Measurements from ENCODE around the gene CD300E.

GRCh38 chr17:74647871-74648672 lies 24.5 kb upstream of the CD300E start:
- TF ChIP-seq ZFP30 (CRISPR knock-in tag; IDR thresholded peaks at IDR 0.05): no peak
- TF ChIP-seq SNAI2 (CRISPR knock-in tag; IDR thresholded peaks at IDR 0.05): no peak
- no peak for TF ChIP-seq CSDC2 (CRISPR knock-in tag; IDR thresholded peaks at IDR 0.05)
- TF ChIP-seq, protein P1, sequence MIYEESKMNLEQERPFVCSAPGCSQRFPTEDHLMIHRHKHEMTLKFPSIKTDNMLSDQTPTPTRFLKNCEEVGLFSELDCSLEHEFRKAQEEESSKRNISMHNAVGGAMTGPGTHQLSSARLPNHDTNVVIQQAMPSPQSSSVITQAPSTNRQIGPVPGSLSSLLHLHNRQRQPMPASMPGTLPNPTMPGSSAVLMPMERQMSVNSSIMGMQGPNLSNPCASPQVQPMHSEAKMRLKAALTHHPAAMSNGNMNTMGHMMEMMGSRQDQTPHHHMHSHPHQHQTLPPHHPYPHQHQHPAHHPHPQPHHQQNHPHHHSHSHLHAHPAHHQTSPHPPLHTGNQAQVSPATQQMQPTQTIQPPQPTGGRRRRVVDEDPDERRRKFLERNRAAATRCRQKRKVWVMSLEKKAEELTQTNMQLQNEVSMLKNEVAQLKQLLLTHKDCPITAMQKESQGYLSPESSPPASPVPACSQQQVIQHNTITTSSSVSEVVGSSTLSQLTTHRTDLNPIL (CRISPR knock-in tag; IDR thresholded peaks at IDR 0.05; ENCODE audit: low read depth): no peak
- TF ChIP-seq PATZ1 (CRISPR knock-in tag; IDR thresholded peaks at IDR 0.05; ENCODE audit: borderline replicate concordance): no peak
- TF ChIP-seq GLIS3 (CRISPR knock-in tag; IDR thresholded peaks at IDR 0.05): no peak
- TF ChIP-seq BACH2 (CRISPR knock-in tag; IDR thresholded peaks at IDR 0.05; ENCODE audit: borderline replicate concordance): no peak
- no peak for TF ChIP-seq ARNTL (CRISPR knock-in tag; IDR thresholded peaks at IDR 0.05; ENCODE audit: borderline replicate concordance, low read depth)
- no peak for TF ChIP-seq ZFP3 (CRISPR knock-in tag; IDR thresholded peaks at IDR 0.05)
- no peak for TF ChIP-seq PPARA (CRISPR knock-in tag; IDR thresholded peaks at IDR 0.05; ENCODE audit: borderline replicate concordance)
- TF ChIP-seq TCF4 (CRISPR knock-in tag; IDR thresholded peaks at IDR 0.05; ENCODE audit: borderline replicate concordance): peak; percentile 28; the same call in 1 of the 2 replicates
- TF ChIP-seq TOX (CRISPR knock-in tag; IDR thresholded peaks at IDR 0.05; ENCODE audit: borderline replicate concordance): no peak
- TF ChIP-seq CSRNP3 (CRISPR knock-in tag; IDR thresholded peaks at IDR 0.05): no peak

Measured in SK-N-SH treated with all-trans-retinoic acid at 6 μM for 48 hours (cell line).